SK-N-SH (cell line): ENCODE data around the gene EDN1. TPM values are rescaled to one million over a fixed set of nuclear protein-coding genes. Genes with fewer than 3 reads are reported as not detected.

Experiments used
- CTCF ChIA-PET: fragments of 300-600, 350-600 bp; formaldehyde crosslinking; extraction: SDS; loops from one replicate; lab custom pipeline; 2021; lab: Yijun Ruan, JAX
- POLR2A ChIA-PET: fragments of 350-600 bp; sonication (Branson Sonifier 250); formaldehyde crosslinking; extraction: SDS; loops from one replicate; lab custom pipeline; 2020; ENCODE audit warnings: antibody characterized with exemption, inconsistent platforms; lab: Yijun Ruan, JAX
- DNase-seq: peaks from one replicate; pipeline ENCODE4 v3.0.0; 2012
- H2AFZ ChIP-seq: fragments of 200-600 bp; sonication (generic); 2 replicates; pipeline ENCODE4 v1.8.1; 2016; ENCODE audit warnings: antibody characterized with exemption, mild to moderate bottlenecking, low read depth
- H3F3A ChIP-seq: fragments of 200-600 bp; sonication (generic); replicated peaks from 2 replicates; pipeline ENCODE3; 2016; ENCODE audit warnings: antibody characterized with exemption, mild to moderate bottlenecking; ENCODE audit not compliant: insufficient read depth
- H3K27ac ChIP-seq, 2 experiments: fragments of 200-500 bp in 1 of 2; fragments of 200-600 bp in 1 of 2; sonication (Bioruptor generic) in 1 of 2; sonication (generic), shearing (Covaris generic) in 1 of 2; 2 replicates each; pipeline versions ENCODE4 v1.5.1 to v1.6.1; 2014 to 2016; ENCODE audit warnings: low read depth in 2 of 2, inconsistent platforms in 1 of 2, low read length in 1 of 2, mild to moderate bottlenecking in 1 of 2, mixed read lengths in 1 of 2
- H3K27me3 ChIP-seq: fragments of 200-600 bp; sonication (generic), shearing (Covaris generic); 2 replicates; pipeline ENCODE4 v1.6.1; 2016; ENCODE audit warnings: mixed run types; ENCODE audit not compliant: insufficient read depth
- H3K36me3 ChIP-seq, 2 experiments: fragments of 200-500 bp in 1 of 2; fragments of 200-600 bp in 1 of 2; sonication (Bioruptor generic) in 1 of 2; sonication (generic) in 1 of 2; replicated peaks in 1 of 2; 2 replicates each; pipeline versions ENCODE3 to v1.5.1; 2014 to 2016; ENCODE audit warnings: low read length in 1 of 2, mild to moderate bottlenecking in 1 of 2; ENCODE audit not compliant: insufficient read depth in 2 of 2, control insufficient read depth in 1 of 2
- H3K4me1 ChIP-seq, 2 experiments: fragments of 200-500 bp in 1 of 2; fragments of 200-600 bp in 1 of 2; sonication (Bioruptor generic) in 1 of 2; sonication (generic), shearing (Covaris generic) in 1 of 2; 2 replicates each; pipeline versions ENCODE4 v1.5.1 to v1.6.1; 2014 to 2016; ENCODE audit warnings: low read depth in 1 of 2, low read length in 1 of 2, mixed run types in 1 of 2; ENCODE audit not compliant: insufficient read depth in 2 of 2, control insufficient read depth in 1 of 2
- H3K4me2 ChIP-seq: fragments of 200-600 bp; sonication (generic), shearing (Covaris generic); 2 replicates; pipeline ENCODE4 v1.6.1; 2017; ENCODE audit warnings: mixed run types
- H3K4me3 ChIP-seq, 2 experiments: fragments of 200-500 bp in 1 of 2; fragments of 200-600 bp in 1 of 2; sonication (Bioruptor generic) in 1 of 2; sonication (generic), shearing (Covaris generic) in 1 of 2; 2 replicates each; pipeline versions ENCODE4 v1.5.1 to v1.8.1; 2014 to 2016; ENCODE audit warnings: low read depth in 2 of 2, inconsistent platforms in 1 of 2, low read length in 1 of 2, mild to moderate bottlenecking in 1 of 2, mixed read lengths in 1 of 2, moderate library complexity in 1 of 2
- H3K79me2 ChIP-seq: fragments of 200-600 bp; sonication (generic); 2 replicates; pipeline ENCODE4 v1.8.1; 2017; ENCODE audit warnings: mild to moderate bottlenecking; ENCODE audit not compliant: insufficient read depth
- H3K9ac ChIP-seq: fragments of 200-600 bp; sonication (generic); 2 replicates; pipeline ENCODE4 v1.6.1; 2017; ENCODE audit warnings: mixed run types
- H3K9me2 ChIP-seq: fragments of 200-600 bp; sonication (generic); 2 replicates; pipeline ENCODE4 v1.6.1; 2017; ENCODE audit warnings: mixed run types
- H3K9me3 ChIP-seq: fragments of 200-600 bp; sonication (generic); 2 replicates; pipeline ENCODE4 v1.6.1; 2017; ENCODE audit warnings: mixed run types, mild to moderate bottlenecking, moderate library complexity
- H4K20me1 ChIP-seq: fragments of 200-600 bp; sonication (generic); 2 replicates; pipeline ENCODE4 v1.6.1; 2017; ENCODE audit warnings: mild to moderate bottlenecking, mixed run types; ENCODE audit not compliant: insufficient read depth
- ELF1 ChIP-seq: IDR thresholded peaks from 2 replicates; pipeline ENCODE4 v1.4.0; 2012
- EZH2phosphoT487 ChIP-seq: fragments of 200-600 bp; sonication (generic); IDR thresholded peaks from 2 replicates; pipeline ENCODE4 v1.6.1; 2017; ENCODE audit warnings: low read depth, mixed run types, mild to moderate bottlenecking, antibody characterized with exemption, moderate library complexity, borderline replicate concordance
- FOXM1 ChIP-seq: IDR thresholded peaks from 2 replicates; pipeline ENCODE4 v1.4.0; 2012; ENCODE audit warnings: low read depth, mild to moderate bottlenecking
- GABPA ChIP-seq: IDR thresholded peaks from 2 replicates; pipeline ENCODE4 v1.4.0; 2012; ENCODE audit warnings: low read depth, mild to moderate bottlenecking
- GATA2 ChIP-seq: sonication (generic); formaldehyde crosslinking; IDR thresholded peaks from 2 replicates; pipeline ENCODE4 v1.5.0; 2020; ENCODE audit warnings: mild to moderate bottlenecking, missing genetic modification reagents
- IRF3 ChIP-seq: fragments of 150-350 bp; IDR thresholded peaks from 2 replicates; pipeline ENCODE4 v1.6.1; 2016; ENCODE audit warnings: mild to moderate bottlenecking, low read depth, low read length
- MXI1 ChIP-seq: IDR thresholded peaks from 2 replicates; pipeline ENCODE4 v1.6.1; 2012; ENCODE audit warnings: mild to moderate bottlenecking, low read depth, low read length, improper control_type of control experiment
- NRF1 ChIP-seq: IDR thresholded peaks from 2 replicates; pipeline ENCODE4 v1.6.1; 2012; ENCODE audit warnings: low read depth, mild to moderate bottlenecking, low read length
- POLR2AphosphoS5 ChIP-seq: IDR thresholded peaks from 2 replicates; pipeline ENCODE4 v1.6.1; 2012; ENCODE audit warnings: low read depth, low read length
- RAD21 ChIP-seq: IDR thresholded peaks from 2 replicates; pipeline ENCODE4 v1.6.1; 2012; ENCODE audit warnings: mild to moderate bottlenecking, low read length
- RCOR1 ChIP-seq: fragments of 150-350 bp; IDR thresholded peaks from 2 replicates; pipeline ENCODE4 v1.6.1; 2017; ENCODE audit warnings: antibody characterized with exemption, low read length
- RXRA ChIP-seq: IDR thresholded peaks from 2 replicates; pipeline ENCODE4 v1.4.0; 2012; ENCODE audit warnings: low read depth, mild to moderate bottlenecking, borderline replicate concordance
- SIN3A ChIP-seq: IDR thresholded peaks from 2 replicates; pipeline ENCODE4 v1.6.1; 2012; ENCODE audit warnings: low read depth, mild to moderate bottlenecking, low read length, moderate library complexity, borderline replicate concordance
- TCF12 ChIP-seq: IDR thresholded peaks from 2 replicates; pipeline ENCODE4 v1.4.0; 2012
- TEAD4 ChIP-seq: IDR thresholded peaks from 2 replicates; pipeline ENCODE4 v1.4.0; 2012; ENCODE audit warnings: mild to moderate bottlenecking, borderline replicate concordance; ENCODE audit not compliant: insufficient read depth
- USF1 ChIP-seq: IDR thresholded peaks from 2 replicates; pipeline ENCODE4 v1.4.0; 2012; ENCODE audit warnings: low read depth, borderline replicate concordance
- YY1 ChIP-seq: IDR thresholded peaks from 2 replicates; pipeline ENCODE4 v1.4.0; 2012; ENCODE audit warnings: low read depth, mild to moderate bottlenecking
- ZBTB33 ChIP-seq: IDR thresholded peaks from 2 replicates; pipeline ENCODE4 v1.4.0; 2012; ENCODE audit warnings: low read depth, borderline replicate concordance
- WGBS: methylation state at CpG from one replicate; pipeline ENCODE4 v1.1.6; 2017; ENCODE audit warnings: low lambda C conversion rate; 5-methylcytosine and 5-hydroxymethylcytosine counted together
- polyA plus RNA-seq, 3 experiments: library from polyadenylated mRNA; depleted of rRNA; stranded (reverse); fragments of >200 nt; gene quantifications; 2 replicates each; pipeline ENCODE4 v1.2.3, GENCODE V29; 2012

Gene EDN1
- polyA plus RNA-seq, 1 of the 3 experiments (the other 2 are of a cell fraction) = 1.3 TPM

- Histone ChIP-seq H3K9ac (no peak overlapping the region), H4K20me1 (no peaks in the 10 kb centered on the region), H3K27ac (no peak overlapping the region), H3K79me2 (no peaks in the 10 kb centered on the region), H3K9me3 (no peaks in the 10 kb centered on the region), H3K36me3 (no peaks in the 10 kb centered on the region), H3K9me2 (no peaks in the 10 kb centered on the region), H3K4me2 (no peak overlapping the region), H3K4me3 (no peak overlapping the region), H3K4me1 (no peaks in the 10 kb centered on the region), H3F3A (no peaks in the 10 kb centered on the region), H3K27me3 (no peaks in the 10 kb centered on the region), H2AFZ (no peak overlapping the region)
- TF ChIP-seq YY1 (no peak), ZBTB33 (no peak), RXRA (no peak), FOXM1 (no peak), POLR2AphosphoS5 (no peak), IRF3 (no peak), EZH2phosphoT487 (no peak), RCOR1 (no peak), GABPA (no peak), SIN3A (no peak), TCF12 (no peak), USF1 (no peak), NRF1 (no peak), TEAD4 (no peak), RAD21 (no peak), ELF1 (no peak), MXI1 (no peak), GATA2 (CRISPR knock-in tag) (no peak)
- CTCF ChIA-PET = no interaction called here
- WGBS = 84% methylated on average over 6 of the region's 6 CpGs
- POLR2A ChIA-PET = no interaction called here
- DNase-seq = no peak
Observed at GRCh38 chr6:12340488-12340818, 50.3 kb downstream of the EDN1 start.
